K562 treated with DMSO at 1 percent for 12 hours (cell line): ENCODE data around the gene MTERF4. TPM values are rescaled to one million over a fixed set of nuclear protein-coding genes. Genes with fewer than 3 reads are reported as not detected.

Source experiments
- total RNA-seq: library from RNA; unstranded; fragments of 300-600 nt; gene quantifications from 2 replicates; pipeline ENCODE4 v1.2.3, GENCODE V29; 2022; ENCODE audit not compliant: insufficient read depth

Gene MTERF4, protein sequence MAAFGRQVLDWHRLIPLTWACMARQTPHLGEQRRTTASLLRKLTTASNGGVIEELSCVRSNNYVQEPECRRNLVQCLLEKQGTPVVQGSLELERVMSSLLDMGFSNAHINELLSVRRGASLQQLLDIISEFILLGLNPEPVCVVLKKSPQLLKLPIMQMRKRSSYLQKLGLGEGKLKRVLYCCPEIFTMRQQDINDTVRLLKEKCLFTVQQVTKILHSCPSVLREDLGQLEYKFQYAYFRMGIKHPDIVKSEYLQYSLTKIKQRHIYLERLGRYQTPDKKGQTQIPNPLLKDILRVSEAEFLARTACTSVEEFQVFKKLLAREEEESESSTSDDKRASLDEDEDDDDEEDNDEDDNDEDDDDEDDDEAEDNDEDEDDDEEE
- 13.1 and 18.8 TPM in 2 replicates for total RNA-seq

DNA sequence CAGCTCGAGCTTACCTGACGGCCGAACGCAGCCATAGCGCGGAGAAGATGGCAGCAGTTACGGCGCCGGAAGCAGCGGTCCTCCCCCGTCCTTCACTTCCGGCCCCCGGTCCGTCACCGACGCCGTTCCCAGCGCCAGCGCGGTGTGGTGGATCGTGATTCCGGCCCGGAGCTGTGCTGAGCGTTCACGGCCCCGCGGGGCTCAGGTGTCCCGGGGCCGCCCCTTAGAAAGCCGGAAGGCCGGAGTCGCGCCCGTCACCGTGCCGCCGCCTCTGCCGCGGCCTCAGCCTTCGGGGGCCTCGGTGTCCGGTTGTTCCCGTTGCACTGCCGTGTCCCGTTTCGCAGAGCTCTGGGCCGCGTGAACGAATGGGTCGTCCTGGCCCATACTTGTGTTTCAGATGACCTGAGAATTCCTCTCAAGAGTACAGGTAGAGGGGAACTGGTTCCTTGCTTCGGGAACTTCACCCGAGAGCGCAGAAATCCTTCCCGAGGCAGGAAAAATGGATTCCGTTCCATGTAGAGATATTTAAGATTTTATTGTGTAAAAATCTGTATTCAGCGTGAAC lies at the start of gene MTERF4:
TSS of gene MTERF4 (minus strand) at position 49 of the 565 bp plus-strand sequence. CDS start at position 35, 14 bp downstream.

DNA sequence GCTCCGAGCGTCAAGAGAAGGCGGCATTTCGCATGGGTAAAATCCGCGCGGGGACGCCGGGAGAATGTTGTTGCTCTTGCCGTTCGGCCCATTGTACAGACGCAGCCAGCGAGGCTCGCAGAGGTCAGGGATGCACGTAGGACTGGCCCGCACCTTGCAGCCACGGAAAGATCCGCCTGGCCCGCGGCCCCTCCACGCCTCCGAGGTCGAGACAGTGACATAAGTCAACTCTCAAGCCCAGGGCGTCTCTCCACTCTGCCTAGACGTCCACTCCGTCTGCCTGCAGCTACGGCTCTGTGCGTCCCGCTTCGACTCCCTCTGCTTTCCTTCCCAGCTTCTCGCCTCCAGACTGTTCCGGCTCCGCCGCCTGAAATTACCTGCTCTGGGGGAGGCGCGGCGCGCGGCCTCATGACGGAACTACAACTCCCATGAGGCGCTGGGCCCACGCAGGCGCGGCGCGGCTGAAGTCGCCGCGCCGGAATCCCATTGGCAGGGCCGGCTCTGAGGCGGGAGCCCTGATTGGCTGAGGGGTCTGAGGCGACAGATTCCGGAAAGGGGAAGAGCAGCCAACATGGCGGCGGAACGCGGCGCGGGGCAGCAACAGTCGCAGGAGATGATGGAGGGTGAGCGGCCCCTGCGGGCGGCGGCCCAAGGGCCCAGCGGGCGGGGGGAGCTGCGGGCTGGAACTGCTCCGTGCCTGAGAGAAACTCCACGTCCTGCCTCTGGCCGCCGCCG lies 48.0 kb upstream of the MTERF4 start, which contains the start of gene PPP1R7:
TSS of gene PPP1R7 (plus strand) at position 543 of the 735 bp plus-strand sequence. CDS start at position 572, 29 bp downstream.

DNA sequence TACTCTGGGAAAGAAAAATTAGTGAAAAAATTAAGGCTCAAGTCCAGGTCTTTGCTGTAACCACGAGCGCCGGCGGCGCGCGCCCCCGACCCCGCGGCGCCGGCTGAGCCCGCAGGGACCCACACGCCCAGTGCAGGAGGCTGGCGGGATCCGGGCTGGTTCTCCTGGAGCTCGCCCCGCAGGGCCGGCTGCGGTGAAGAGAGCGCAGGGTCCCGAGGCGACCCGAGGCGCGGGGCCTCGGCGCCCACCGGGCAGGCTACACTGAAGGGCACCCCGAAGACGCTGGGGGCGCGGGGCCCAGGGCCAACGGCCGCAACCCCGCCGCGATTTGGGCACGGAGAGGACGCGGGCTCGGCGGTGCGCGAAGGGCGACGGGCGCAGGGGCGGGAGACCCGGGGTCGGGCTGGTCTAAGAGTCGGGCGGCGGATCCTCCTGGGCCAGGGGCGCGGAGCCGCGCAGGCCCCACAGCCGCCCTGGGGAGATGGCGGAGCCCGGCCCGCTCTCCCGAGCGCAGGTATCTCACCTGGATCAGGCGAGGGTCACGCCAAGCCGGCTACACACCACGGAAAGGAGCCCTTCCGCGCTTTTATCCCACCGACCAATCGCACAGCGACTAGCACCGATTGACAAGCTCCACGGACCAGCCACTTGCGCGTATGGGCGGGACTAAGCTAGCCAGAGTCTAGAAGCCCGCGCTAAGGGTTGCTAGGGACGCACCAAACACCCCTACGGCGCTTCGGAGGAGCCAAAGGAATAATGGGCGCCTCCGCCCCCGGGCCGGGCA lies 47.0 kb upstream of the MTERF4 start, which contains the start of gene PASK:
TSS of gene PASK (minus strand) at position 582 of the 784 bp plus-strand sequence. CDS start 6,440 bp downstream, outside the sequence.

Other genes starting within 250 kb of the MTERF4 start
- gene AGXT, start 233.5 kb downstream of the MTERF4 start, total RNA-seq: not detected in 2 replicates
- gene MAB21L4, start 206.1 kb downstream of the MTERF4 start, total RNA-seq: not detected in 2 replicates
- not detected in 2 replicates for gene CROCC2, start 196.0 kb downstream of the MTERF4 start, total RNA-seq
- gene SNED1, start 103.7 kb downstream of the MTERF4 start, total RNA-seq: 0.17 TPM in 1 of 2 replicates, not detected in the other
- gene PASK, start 47.2 kb upstream of the MTERF4 start, total RNA-seq: 4.0 and 15.7 TPM in 2 replicates
- 54.1 and 92.5 TPM in 2 replicates for gene PPP1R7, start 48.2 kb upstream of the MTERF4 start, total RNA-seq
- gene ANO7, start 86.4 kb upstream of the MTERF4 start, total RNA-seq: 0.51 and 1.3 TPM in 2 replicates
- 86.9 and 149 TPM in 2 replicates for gene HDLBP, start 213.4 kb upstream of the MTERF4 start, total RNA-seq
- gene SEPTIN2, start 213.6 kb upstream of the MTERF4 start, total RNA-seq: 37.4 and 100 TPM in 2 replicates